ENCODE data around the gene SMYD5.

DNA sequence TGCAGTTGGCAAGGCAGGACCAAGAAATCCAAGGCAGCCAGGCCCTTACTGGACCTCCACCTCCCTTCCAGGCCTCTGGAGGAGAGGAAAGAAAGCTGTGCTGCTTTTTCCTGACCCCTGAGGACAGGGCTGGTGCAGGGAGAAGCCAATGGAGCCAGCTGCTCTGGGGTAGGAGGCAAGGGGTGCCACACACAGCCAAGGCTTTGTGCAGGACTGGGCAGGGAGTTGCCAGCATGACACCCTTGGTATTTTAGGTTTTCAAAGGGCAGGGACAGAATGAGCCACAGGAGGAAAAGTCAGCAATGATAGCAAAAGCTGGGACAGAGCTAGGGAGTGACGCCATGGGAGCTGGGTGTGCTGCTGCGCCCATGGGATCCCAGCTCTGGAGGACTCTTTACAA, 43.0 kb downstream of the SMYD5 start:
- TF ChIP-seq, protein P1, sequence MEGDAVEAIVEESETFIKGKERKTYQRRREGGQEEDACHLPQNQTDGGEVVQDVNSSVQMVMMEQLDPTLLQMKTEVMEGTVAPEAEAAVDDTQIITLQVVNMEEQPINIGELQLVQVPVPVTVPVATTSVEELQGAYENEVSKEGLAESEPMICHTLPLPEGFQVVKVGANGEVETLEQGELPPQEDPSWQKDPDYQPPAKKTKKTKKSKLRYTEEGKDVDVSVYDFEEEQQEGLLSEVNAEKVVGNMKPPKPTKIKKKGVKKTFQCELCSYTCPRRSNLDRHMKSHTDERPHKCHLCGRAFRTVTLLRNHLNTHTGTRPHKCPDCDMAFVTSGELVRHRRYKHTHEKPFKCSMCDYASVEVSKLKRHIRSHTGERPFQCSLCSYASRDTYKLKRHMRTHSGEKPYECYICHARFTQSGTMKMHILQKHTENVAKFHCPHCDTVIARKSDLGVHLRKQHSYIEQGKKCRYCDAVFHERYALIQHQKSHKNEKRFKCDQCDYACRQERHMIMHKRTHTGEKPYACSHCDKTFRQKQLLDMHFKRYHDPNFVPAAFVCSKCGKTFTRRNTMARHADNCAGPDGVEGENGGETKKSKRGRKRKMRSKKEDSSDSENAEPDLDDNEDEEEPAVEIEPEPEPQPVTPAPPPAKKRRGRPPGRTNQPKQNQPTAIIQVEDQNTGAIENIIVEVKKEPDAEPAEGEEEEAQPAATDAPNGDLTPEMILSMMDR (IDR thresholded peaks at IDR 0.05; ENCODE audit: insufficient read depth, low read depth, low read length): no peak
- TF ChIP-seq EZH2 (IDR thresholded peaks at IDR 0.05; ENCODE audit: insufficient read depth, low read length): no peak

All from astrocyte (in vitro differentiated cells and primary cell).